AG10803 (cell line): ENCODE measurements around the gene ADPRH.

Source experiments
- DNase-seq: peaks from one replicate; pipeline ENCODE4 v3.0.0; 2010; ENCODE audit warnings: low read depth
- H3K4me3 ChIP-seq: 2 replicates; pipeline ENCODE4 v1.5.1; 2011; ENCODE audit warnings: mild to moderate bottlenecking, low read length, control low read depth
- CTCF ChIP-seq: conservative IDR thresholded peaks from 2 replicates; pipeline ENCODE4 v1.5.1; 2011; ENCODE audit warnings: mild to moderate bottlenecking, low read length, control low read depth, inconsistent platforms

ADPRH gene

GRCh38 chr3:119620899-119621298 lies 41.6 kb downstream of the ADPRH start:
- no peak for DNase-seq
- no peak for TF ChIP-seq CTCF
- H3K4me3 ChIP-seq, result no peak overlapping the region

GRCh38 chr3:119624002-119624720 lies 44.9 kb downstream of the ADPRH start:
- TF ChIP-seq CTCF, result no peak
- DNase-seq, result no peak
- no peak overlapping the region for H3K4me3 ChIP-seq

GRCh38 chr3:119625451-119626153 lies 46.3 kb downstream of the ADPRH start:
- no peak for DNase-seq
- H3K4me3 ChIP-seq, result no peak overlapping the region
- TF ChIP-seq CTCF, result no peak

- no peak for DNase-seq
- no peak overlapping the region for H3K4me3 ChIP-seq
- TF ChIP-seq CTCF, result no peak
These were observed 46.9 kb downstream of the ADPRH start for GRCh38 chr3:119626196-119626595.

GRCh38 chr3:119627461-119627860 lies 48.2 kb downstream of the ADPRH start:
- H3K4me3 ChIP-seq, result no peak overlapping the region
- TF ChIP-seq CTCF, result no peak
- DNase-seq, result no peak

- no peak for DNase-seq
- TF ChIP-seq CTCF, result no peak
- no peak overlapping the region for H3K4me3 ChIP-seq
These were observed 49.1 kb downstream of the ADPRH start for GRCh38 chr3:119628390-119628789.
